MM.1S (cell line): ENCODE measurements around the gene RNF38.

Experiments
- DNase-seq: peaks from one replicate; pipeline ENCODE4 v3.0.0-alpha.2; 2015
- H2AFZ ChIP-seq: fragments of 300-600 bp; sonication (generic); 2 replicates; pipeline ENCODE4 v1.6.0; 2016; ENCODE audit warnings: antibody characterized with exemption, low read length
- H3F3A ChIP-seq: fragments of 300-600 bp; sonication (generic); 2 replicates; pipeline ENCODE4 v1.6.1; 2016; ENCODE audit warnings: mild to moderate bottlenecking, antibody characterized with exemption, low read length, moderate library complexity, mixed read lengths; ENCODE audit not compliant: insufficient read depth
- H3K27ac ChIP-seq: fragments of 300-600 bp; sonication (generic); 2 replicates; pipeline ENCODE4 v1.5.1; 2016; ENCODE audit warnings: mild to moderate bottlenecking, low read length
- H3K27me3 ChIP-seq: fragments of 300-600 bp; sonication (generic); replicated peaks from 2 replicates; pipeline ENCODE4 v1.6.0; 2016; ENCODE audit warnings: low read length; ENCODE audit not compliant: insufficient read depth
- H3K36me3 ChIP-seq: fragments of 300-600 bp; sonication (generic); replicated peaks from 2 replicates; pipeline ENCODE4 v1.6.1; 2016; ENCODE audit warnings: mild to moderate bottlenecking, low read length, mixed read lengths; ENCODE audit not compliant: insufficient read depth
- H3K4me1 ChIP-seq: fragments of 300-600 bp; sonication (generic); 2 replicates; pipeline ENCODE4 v1.6.1; 2016; ENCODE audit warnings: low read length, mixed read lengths
- H3K4me2 ChIP-seq: fragments of 300-600 bp; sonication (generic); 2 replicates; pipeline ENCODE4 v1.6.0; 2016; ENCODE audit warnings: low read depth, low read length
- H3K4me3 ChIP-seq: fragments of 300-600 bp; sonication (generic); 2 replicates; pipeline ENCODE4 v1.5.1; 2016; ENCODE audit warnings: low read length, mixed read lengths
- H3K79me2 ChIP-seq: fragments of 300-600 bp; sonication (generic); 2 replicates; pipeline ENCODE4 v1.6.1; 2016; ENCODE audit warnings: mixed run types, low read length, mixed read lengths
- H3K9ac ChIP-seq: fragments of 300-600 bp; sonication (generic); 2 replicates; pipeline ENCODE4 v1.6.1; 2016; ENCODE audit warnings: low read length, mixed read lengths
- H3K9me2 ChIP-seq: fragments of 300-600 bp; sonication (generic); replicated peaks from 2 replicates; pipeline ENCODE4 v1.6.1; 2016; ENCODE audit warnings: mild to moderate bottlenecking, low read length, mixed read lengths; ENCODE audit not compliant: insufficient read depth
- H3K9me3 ChIP-seq: fragments of 300-600 bp; sonication (generic); replicated peaks from 2 replicates; pipeline ENCODE4 v1.6.1; 2016; ENCODE audit warnings: mild to moderate bottlenecking, low read length, mixed read lengths; ENCODE audit not compliant: insufficient read depth
- H4K20me1 ChIP-seq: fragments of 300-600 bp; sonication (generic); 2 replicates; pipeline ENCODE4 v1.6.1; 2016; ENCODE audit warnings: mild to moderate bottlenecking, low read length, moderate library complexity, mixed read lengths; ENCODE audit not compliant: insufficient read depth
- EZH2 ChIP-seq: fragments of 300-600 bp; sonication (generic); optimal IDR thresholded peaks from 2 replicates; pipeline ENCODE3; 2017; ENCODE audit warnings: low read depth, mild to moderate bottlenecking, antibody characterized with exemption, low read length, mixed read lengths
- EZH2phosphoT487 ChIP-seq: fragments of 300-600 bp; sonication (generic); IDR thresholded peaks from 2 replicates; pipeline ENCODE4 v1.6.1; 2018; ENCODE audit warnings: antibody characterized with exemption, low read length
- TF ChIP-seq, protein P1 (sequence below): fragments of 300-600 bp; sonication (generic); IDR thresholded peaks from 2 replicates; pipeline ENCODE4 v1.5.1; 2016; ENCODE audit warnings: antibody characterized with exemption, low read length, mixed read lengths

The RNF38 gene

DNA sequence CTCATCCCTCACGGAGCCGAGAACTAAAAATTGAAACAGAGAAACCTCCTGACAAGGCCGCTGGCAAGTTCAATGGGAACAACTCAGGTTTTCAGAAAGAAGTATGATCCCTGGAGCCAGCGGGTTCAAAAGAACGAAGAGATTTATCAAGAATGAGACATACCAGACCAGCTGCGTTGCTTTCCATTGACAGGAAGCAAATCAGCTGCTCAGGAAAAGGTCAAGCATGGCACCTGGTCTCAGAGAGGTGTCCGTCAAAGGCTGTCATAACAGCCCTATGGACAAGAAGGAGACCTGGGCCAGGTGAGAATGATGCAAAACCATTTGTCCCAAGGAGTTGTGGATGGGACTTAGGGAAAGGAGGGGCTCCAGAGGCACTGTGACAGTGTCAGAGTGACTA, 106.9 kb downstream of the RNF38 start:
- Histone ChIP-seq H4K20me1 (no peaks in the 10 kb centered on the region), H3K36me3 (no peaks in the 10 kb centered on the region), H2AFZ (no peak overlapping the region), H3K27ac (no peak overlapping the region), H3K4me2 (no peak overlapping the region), H3K9ac (no peak overlapping the region), H3K9me3 (no peaks in the 10 kb centered on the region), H3K4me3 (no peak overlapping the region), H3K79me2 (no peaks in the 10 kb centered on the region), H3K27me3 (no peaks in the 10 kb centered on the region), H3K9me2 (no peaks in the 10 kb centered on the region), H3K4me1 (no peaks in the 10 kb centered on the region), H3F3A (no peaks in the 10 kb centered on the region)
- TF ChIP-seq, protein P1, sequence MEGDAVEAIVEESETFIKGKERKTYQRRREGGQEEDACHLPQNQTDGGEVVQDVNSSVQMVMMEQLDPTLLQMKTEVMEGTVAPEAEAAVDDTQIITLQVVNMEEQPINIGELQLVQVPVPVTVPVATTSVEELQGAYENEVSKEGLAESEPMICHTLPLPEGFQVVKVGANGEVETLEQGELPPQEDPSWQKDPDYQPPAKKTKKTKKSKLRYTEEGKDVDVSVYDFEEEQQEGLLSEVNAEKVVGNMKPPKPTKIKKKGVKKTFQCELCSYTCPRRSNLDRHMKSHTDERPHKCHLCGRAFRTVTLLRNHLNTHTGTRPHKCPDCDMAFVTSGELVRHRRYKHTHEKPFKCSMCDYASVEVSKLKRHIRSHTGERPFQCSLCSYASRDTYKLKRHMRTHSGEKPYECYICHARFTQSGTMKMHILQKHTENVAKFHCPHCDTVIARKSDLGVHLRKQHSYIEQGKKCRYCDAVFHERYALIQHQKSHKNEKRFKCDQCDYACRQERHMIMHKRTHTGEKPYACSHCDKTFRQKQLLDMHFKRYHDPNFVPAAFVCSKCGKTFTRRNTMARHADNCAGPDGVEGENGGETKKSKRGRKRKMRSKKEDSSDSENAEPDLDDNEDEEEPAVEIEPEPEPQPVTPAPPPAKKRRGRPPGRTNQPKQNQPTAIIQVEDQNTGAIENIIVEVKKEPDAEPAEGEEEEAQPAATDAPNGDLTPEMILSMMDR = no peak
- no peak for TF ChIP-seq EZH2
- TF ChIP-seq EZH2phosphoT487 = no peak
- no peak for DNase-seq

DNA sequence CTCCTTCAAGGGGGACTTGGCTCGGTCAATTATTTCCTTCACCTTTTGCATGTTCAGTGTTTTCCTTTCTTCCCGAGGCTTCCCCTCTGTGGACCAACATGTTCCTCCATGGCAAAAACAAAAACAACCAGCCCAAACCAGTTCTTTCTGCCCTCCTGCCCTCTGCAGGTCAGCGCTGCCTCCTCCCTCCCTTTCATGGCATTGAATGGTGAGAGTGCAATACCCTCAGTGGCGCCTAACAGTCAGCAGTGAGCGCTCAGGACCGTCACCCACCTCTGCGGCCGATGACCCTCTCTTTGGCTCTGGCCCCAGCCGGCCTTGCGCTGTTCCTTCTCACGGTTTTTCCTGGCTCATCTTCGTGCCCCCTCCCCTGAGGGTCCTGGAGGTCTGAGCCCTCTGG, 107.4 kb downstream of the RNF38 start:
- Histone ChIP-seq H3K36me3 (no peaks in the 10 kb centered on the region), H4K20me1 (no peaks in the 10 kb centered on the region), H3K9me2 (no peaks in the 10 kb centered on the region), H2AFZ (no peak overlapping the region), H3K27ac (no peak overlapping the region), H3K4me1 (no peaks in the 10 kb centered on the region), H3K79me2 (no peaks in the 10 kb centered on the region), H3K4me3 (no peak overlapping the region), H3F3A (no peaks in the 10 kb centered on the region), H3K27me3 (no peaks in the 10 kb centered on the region), H3K9me3 (no peaks in the 10 kb centered on the region), H3K9ac (no peak overlapping the region), H3K4me2 (no peak overlapping the region)
- DNase-seq = no peak
- TF ChIP-seq, protein P1 = no peak
- TF ChIP-seq EZH2 (no peak), EZH2phosphoT487 (no peak)

DNA sequence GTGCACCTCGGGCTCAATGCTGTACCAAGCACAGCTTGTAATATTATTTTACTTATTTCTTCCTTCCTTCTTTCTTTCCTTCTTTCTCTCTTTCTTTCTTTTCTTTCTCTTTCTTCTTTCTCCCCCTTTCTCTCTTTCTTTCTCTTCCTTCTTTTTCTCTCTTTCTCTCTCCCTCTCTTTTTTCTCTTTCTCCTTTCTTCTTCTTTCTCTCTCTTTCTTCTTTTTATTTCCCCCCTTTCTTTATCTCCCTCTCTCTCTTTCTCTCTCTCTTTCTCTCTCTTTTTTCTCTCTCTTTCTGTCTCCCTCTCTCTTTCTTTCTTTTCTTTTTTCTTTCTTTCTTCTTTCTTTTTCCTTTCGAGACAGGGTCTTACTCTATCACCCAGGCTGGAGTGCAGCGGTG, 109.1 kb downstream of the RNF38 start:
- Histone ChIP-seq H2AFZ (no peak overlapping the region), H3K27ac (no peak overlapping the region), H3K9me2 (no peaks in the 10 kb centered on the region), H3K4me2 (no peak overlapping the region), H3K27me3 (no peaks in the 10 kb centered on the region), H3K79me2 (no peaks in the 10 kb centered on the region), H3K9me3 (no peaks in the 10 kb centered on the region), H3K4me3 (no peak overlapping the region), H3K9ac (no peak overlapping the region), H3K36me3 (no peaks in the 10 kb centered on the region), H3F3A (no peaks in the 10 kb centered on the region), H4K20me1 (no peaks in the 10 kb centered on the region), H3K4me1 (no peaks in the 10 kb centered on the region)
- TF ChIP-seq, protein P1 = no peak
- TF ChIP-seq EZH2phosphoT487 (no peak), EZH2 (no peak)
- no peak for DNase-seq
